SJCRH30 (cell line): Measurements from ENCODE around the gene CRYBG1. TPM values are rescaled to one million over a fixed set of nuclear protein-coding genes. Genes with fewer than 3 reads are reported as not detected.
A peak's percentile ranks its signal among the peaks of the same experiment; 100 is the strongest.

Source experiments
- DNase-seq, 2 experiments: peaks; one replicate each; pipeline ENCODE4 v3.0.0-alpha.2; 2015 to 2020
- H3K27ac ChIP-seq: fragments of 250-450 bp; sonication (Bioruptor Pico); 2 replicates; pipeline ENCODE4 v1.5.1; 2020; ENCODE audit warnings: mild to moderate bottlenecking, moderate library complexity
- H3K27me3 ChIP-seq: fragments of 250-450 bp; sonication (Bioruptor Pico); 2 replicates; pipeline ENCODE4 v1.5.1; 2020; ENCODE audit warnings: mild to moderate bottlenecking, moderate library complexity
- H3K36me3 ChIP-seq: fragments of 250-450 bp; sonication (Bioruptor Pico); 2 replicates; pipeline ENCODE4 v1.5.1; 2020; ENCODE audit warnings: mild to moderate bottlenecking, moderate library complexity
- H3K4me1 ChIP-seq: fragments of 250-450 bp; sonication (Bioruptor Pico); 2 replicates; pipeline ENCODE4 v1.5.1; 2020; ENCODE audit warnings: mild to moderate bottlenecking, moderate library complexity
- H3K4me3 ChIP-seq: fragments of 250-450 bp; sonication (Bioruptor Pico); 2 replicates; pipeline ENCODE4 v1.5.1; 2020; ENCODE audit warnings: mild to moderate bottlenecking, moderate library complexity
- H3K9me3 ChIP-seq: fragments of 250-450 bp; sonication (Bioruptor Pico); replicated peaks from 2 replicates; pipeline ENCODE4 v1.5.1; 2020; ENCODE audit warnings: mild to moderate bottlenecking, moderate library complexity
- total RNA-seq: library from RNA; depleted of rRNA; stranded (reverse); fragments of >200 nt; shearing (Covaris generic); gene quantifications from 2 replicates; pipeline ENCODE4 v1.2.3, GENCODE V29; 2014; rRNA removed

Gene CRYBG1
- 0.03 TPM in 1 of 2 replicates, not detected in the other for total RNA-seq

GRCh38 chr6:106360410-106360988 lies at the start of gene CRYBG1:
Gene CRYBG1, plus strand, starts transcription at chr6:106360717. Its CDS starts 192 bp downstream, at chr6:106360909.
- Histone ChIP-seq H3K36me3 (no peaks in the 10 kb centered on the region), H3K9me3 (no peaks in the 10 kb centered on the region), H3K4me1 (no peaks in the 10 kb centered on the region), H3K27ac (no peak within 1 kb of the TSS), H3K27me3 (no peaks in the 10 kb centered on the region), H3K4me3 (no peak within 1 kb of the TSS)
- no peak for DNase-seq

- peak overlapping the region; percentile 61 for H3K27ac ChIP-seq
- no peaks in the 10 kb centered on the region for H3K9me3 ChIP-seq
- DNase-seq, result peak; percentile 35 to 73
- no peaks in the 10 kb centered on the region for H3K27me3 ChIP-seq
- peaks cover 31% of the 10 kb centered on the region for H3K36me3 ChIP-seq
- no peak overlapping the region for H3K4me3 ChIP-seq
- H3K4me1 ChIP-seq, result peaks cover 31% of the 10 kb centered on the region
Observed at GRCh38 chr6:106315765-106316374, 44.6 kb upstream of the CRYBG1 start.

GRCh38 chr6:106316375-106316766 lies 44.1 kb upstream of the CRYBG1 start:
- peak overlapping the region; percentile 61 for H3K27ac ChIP-seq
- peaks cover 29% of the 10 kb centered on the region for H3K36me3 ChIP-seq
- H3K4me1 ChIP-seq, result peaks cover 26% of the 10 kb centered on the region
- no peak overlapping the region for H3K4me3 ChIP-seq
- DNase-seq, result no peak
- no peaks in the 10 kb centered on the region for H3K27me3 ChIP-seq
- no peaks in the 10 kb centered on the region for H3K9me3 ChIP-seq

GRCh38 chr6:106318061-106318460 lies 42.5 kb upstream of the CRYBG1 start:
- peaks cover 21% of the 10 kb centered on the region for H3K4me1 ChIP-seq
- no peaks in the 10 kb centered on the region for H3K27me3 ChIP-seq
- no peaks in the 10 kb centered on the region for H3K9me3 ChIP-seq
- H3K36me3 ChIP-seq, result peaks cover 27% of the 10 kb centered on the region
- no peak overlapping the region for H3K27ac ChIP-seq
- H3K4me3 ChIP-seq, result no peak overlapping the region
- DNase-seq, result no peak

- Histone ChIP-seq H3K9me3 (no peaks in the 10 kb centered on the region), H3K4me1 (peaks cover 21% of the 10 kb centered on the region), H3K27me3 (no peaks in the 10 kb centered on the region), H3K27ac (no peak overlapping the region), H3K4me3 (no peak overlapping the region), H3K36me3 (peaks cover 20% of the 10 kb centered on the region)
- DNase-seq, result no peak
Observed at GRCh38 chr6:106318851-106319250, 41.7 kb upstream of the CRYBG1 start.

- H3K27me3 ChIP-seq, result no peaks in the 10 kb centered on the region
- H3K4me1 ChIP-seq, result peaks cover 2% of the 10 kb centered on the region
- H3K9me3 ChIP-seq, result no peaks in the 10 kb centered on the region
- no peak for DNase-seq
- no peak overlapping the region for H3K4me3 ChIP-seq
- no peak overlapping the region for H3K27ac ChIP-seq
- H3K36me3 ChIP-seq, result no peaks in the 10 kb centered on the region
Observed at GRCh38 chr6:106321940-106322339, 38.6 kb upstream of the CRYBG1 start.

- no peaks in the 10 kb centered on the region for H3K36me3 ChIP-seq
- no peaks in the 10 kb centered on the region for H3K4me1 ChIP-seq
- H3K27me3 ChIP-seq, result no peaks in the 10 kb centered on the region
- H3K27ac ChIP-seq, result peak overlapping the region; percentile 76
- H3K9me3 ChIP-seq, result no peaks in the 10 kb centered on the region
- no peak for DNase-seq
- H3K4me3 ChIP-seq, result peak overlapping the region; percentile 90
Observed at GRCh38 chr6:106324726-106325335, 35.7 kb upstream of the CRYBG1 start.

GRCh38 chr6:106325336-106326178 lies 35.0 kb upstream of the CRYBG1 start, which contains the start of gene ATG5:
Gene ATG5, minus strand, starts transcription at chr6:106325760. Its CDS starts 9,552 bp downstream, at chr6:106316208.
- no peaks in the 10 kb centered on the region for H3K4me1 ChIP-seq
- no peaks in the 10 kb centered on the region for H3K36me3 ChIP-seq
- H3K27ac ChIP-seq, result peak within 1 kb of the TSS; percentile 76
- H3K9me3 ChIP-seq, result no peaks in the 10 kb centered on the region
- peak within 1 kb of the TSS; percentile 90 for H3K4me3 ChIP-seq
- H3K27me3 ChIP-seq, result no peaks in the 10 kb centered on the region
- DNase-seq, result peak; percentile 99

GRCh38 chr6:106334646-106335448 lies 25.7 kb upstream of the CRYBG1 start:
- Histone ChIP-seq H3K4me3 (no peak overlapping the region), H3K27me3 (no peaks in the 10 kb centered on the region), H3K27ac (no peak overlapping the region), H3K9me3 (no peaks in the 10 kb centered on the region), H3K36me3 (no peaks in the 10 kb centered on the region), H3K4me1 (0 out of 2 replicates have a peak, but pooled peaks cover 2% of the 10 kb centered on the region)
- DNase-seq, result peak; percentile 25 to 56

- Histone ChIP-seq H3K27ac (no peak overlapping the region), H3K36me3 (no peaks in the 10 kb centered on the region), H3K4me1 (0 out of 2 replicates have a peak, but pooled peaks cover 2% of the 10 kb centered on the region), H3K4me3 (no peak overlapping the region), H3K27me3 (no peaks in the 10 kb centered on the region), H3K9me3 (no peaks in the 10 kb centered on the region)
- DNase-seq, result peak; percentile 59 to 84
Observed at GRCh38 chr6:106339334-106340029, 21.0 kb upstream of the CRYBG1 start.

- no peaks in the 10 kb centered on the region for H3K9me3 ChIP-seq
- no peak overlapping the region for H3K27ac ChIP-seq
- 0 out of 2 replicates have a peak, but pooled peaks cover 3% of the 10 kb centered on the region for H3K27me3 ChIP-seq
- H3K4me1 ChIP-seq, result 0 out of 2 replicates have a peak, but pooled peaks cover 2% of the 10 kb centered on the region
- no peak overlapping the region for H3K4me3 ChIP-seq
- DNase-seq, result no peak
- H3K36me3 ChIP-seq, result no peaks in the 10 kb centered on the region
Observed at GRCh38 chr6:106347219-106347618, 13.3 kb upstream of the CRYBG1 start.

GRCh38 chr6:106356378-106356777 lies 4.1 kb upstream of the CRYBG1 start:
- no peaks in the 10 kb centered on the region for H3K27me3 ChIP-seq
- no peak overlapping the region for H3K27ac ChIP-seq
- H3K36me3 ChIP-seq, result no peaks in the 10 kb centered on the region
- no peaks in the 10 kb centered on the region for H3K9me3 ChIP-seq
- H3K4me3 ChIP-seq, result no peak overlapping the region
- H3K4me1 ChIP-seq, result no peaks in the 10 kb centered on the region
- no peak for DNase-seq

GRCh38 chr6:106359959-106360409 lies 533 bp upstream of the CRYBG1 start:
- Histone ChIP-seq H3K36me3 (no peaks in the 10 kb centered on the region), H3K4me3 (no peak overlapping the region), H3K9me3 (no peaks in the 10 kb centered on the region), H3K4me1 (no peaks in the 10 kb centered on the region), H3K27me3 (no peaks in the 10 kb centered on the region), H3K27ac (no peak overlapping the region)
- DNase-seq, result no peak
